ENCODE measurements around the gene SPAG6. TPM values are rescaled to one million over a fixed set of nuclear protein-coding genes. Genes with fewer than 3 reads are reported as not detected.

The SPAG6 gene
- total and polyA plus RNA-seq, 9 of the 15 experiments (the other 6 are each of a cell fraction or from before 2014, with no cell fraction given), result 3.5 to 23.1 (median 11.8) TPM

- peak in 1 of 2 experiments; percentile 82; a peak in 1 of 4 replicates for TF ChIP-seq ZNF639 (CRISPR knock-in tag; conservative IDR thresholded peaks at IDR 0.05 in 1 of 2, IDR thresholded peaks at IDR 0.05 in 1 of 2)
- peak; percentile 56; the same call in 1 of the 2 replicates for TF ChIP-seq SRSF1 (IDR thresholded peaks at IDR 0.05; ENCODE audit: low read depth, low read length)
- TF ChIP-seq MTA3 (IDR thresholded peaks at IDR 0.05; ENCODE audit: borderline replicate concordance), result peak; percentile 58
- peak; percentile 43; the same call in 1 of the 2 replicates for TF ChIP-seq GABPB1 (CRISPR knock-in tag; IDR thresholded peaks at IDR 0.05)
- TF ChIP-seq CTCF (IDR thresholded peaks at IDR 0.05 in 2 of 3, conservative IDR thresholded peaks at IDR 0.05 in 1 of 3; ENCODE audit: insufficient read depth in 2 of 3, low read depth in 1 of 3, low read length in 3 of 3), result no peak
- no peak for TF ChIP-seq YBX1 (IDR thresholded peaks at IDR 0.05)
- no peak for TF ChIP-seq E4F1 (CRISPR knock-in tag; IDR thresholded peaks at IDR 0.05; ENCODE audit: borderline replicate concordance)
- TF ChIP-seq NBN (IDR thresholded peaks at IDR 0.05; ENCODE audit: low read depth), result 0 out of 2 replicates have a peak, but pooled peaks have one; percentile 42
- TF ChIP-seq AFF4 (CRISPR knock-in tag; IDR thresholded peaks at IDR 0.05), result no peak; the same call in 1 of the 2 replicates
- no peak for TF ChIP-seq HLTF (IDR thresholded peaks at IDR 0.05)
- peak; percentile 28 for TF ChIP-seq E2F8 (IDR thresholded peaks at IDR 0.05; ENCODE audit: low read depth, partially characterized antibody)
- peak; percentile 73; the same call in 1 of the 2 replicates for TF ChIP-seq OTX1 (CRISPR knock-in tag; IDR thresholded peaks at IDR 0.05)
These were observed 24.0 kb upstream of the SPAG6 start (continued) for GRCh38 chr10:22321156-22321923.
